COLO829 (cell line): ENCODE results near the gene ZNF148.

Experiments used
- DNase-seq: peaks from one replicate; pipeline ENCODE4 v3.0.0; 2012; ENCODE audit warnings: low spot score

The ZNF148 gene

DNA sequence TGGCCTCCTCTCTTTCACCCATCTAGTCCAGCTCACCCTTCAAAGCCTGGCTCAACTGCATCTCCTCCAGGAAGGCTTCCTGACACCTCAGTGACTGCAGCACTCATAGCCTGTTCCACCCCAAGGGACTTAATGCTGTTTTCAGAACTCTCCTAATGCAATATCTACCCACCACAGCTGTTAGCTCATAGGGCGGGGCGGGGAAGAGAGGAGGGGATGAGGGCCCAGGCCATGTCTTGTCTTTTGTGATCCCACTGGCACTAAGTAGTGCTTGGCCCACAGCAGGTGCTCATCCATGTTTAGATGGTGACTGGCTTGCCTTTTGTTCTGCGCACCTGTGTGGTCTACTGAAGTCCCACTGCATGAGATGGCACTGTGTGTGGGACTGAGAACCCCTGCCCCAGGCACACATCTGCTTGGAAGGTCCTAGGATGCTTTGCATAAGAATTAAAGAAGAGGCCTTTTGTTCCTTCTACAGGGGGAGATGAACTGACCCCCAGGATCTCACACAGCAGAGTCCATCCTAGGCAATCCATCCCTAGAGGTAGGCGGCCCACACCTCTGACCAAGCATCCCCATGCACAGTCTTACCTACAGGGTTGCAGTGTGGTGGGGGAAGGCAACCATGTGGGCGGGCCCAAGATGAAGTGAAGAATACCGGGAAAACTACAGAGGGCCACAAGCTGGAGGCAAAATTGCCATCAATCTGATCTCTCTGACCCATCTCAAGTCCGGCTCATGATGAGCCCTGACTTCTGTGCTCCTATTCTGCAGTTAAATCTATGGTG, 185.6 kb downstream of the ZNF148 start:
- DNase-seq: no peak

DNA sequence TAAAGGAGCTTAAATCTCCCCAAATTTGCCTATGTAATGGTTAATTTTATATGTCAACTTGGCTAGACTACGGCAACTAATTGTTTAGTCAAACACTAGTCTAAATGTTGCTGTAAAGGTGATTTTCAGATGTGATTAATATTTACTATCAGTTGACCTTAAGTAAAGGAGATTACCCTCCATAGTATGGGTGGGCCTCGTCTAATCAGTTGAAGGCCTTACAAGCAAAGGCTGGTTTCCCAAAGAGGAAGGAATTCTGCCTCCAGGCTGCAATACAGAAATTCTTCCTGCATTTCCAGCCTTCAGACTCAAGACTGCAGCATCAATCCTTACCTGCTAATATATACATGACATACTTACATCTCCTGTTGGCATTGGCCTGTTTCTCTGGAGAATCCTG, 186.2 kb downstream of the ZNF148 start:
- DNase-seq: no peak

DNA sequence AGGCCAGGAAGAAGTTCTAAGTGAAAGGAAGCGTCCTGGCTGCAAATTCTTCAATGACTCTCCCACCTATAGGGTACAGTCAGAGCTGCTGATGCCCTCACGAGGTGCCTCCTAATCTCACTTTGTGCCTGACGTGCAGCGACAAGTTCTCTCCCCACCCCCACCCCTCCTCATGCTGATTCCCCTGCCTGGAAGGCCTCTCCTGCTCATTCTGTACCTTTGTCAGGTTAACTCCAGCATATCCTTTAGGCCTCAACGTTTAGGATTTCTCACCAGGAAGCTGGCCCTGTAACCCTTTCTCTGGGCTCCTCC, 187.6 kb downstream of the ZNF148 start:
- no peak for DNase-seq

DNA sequence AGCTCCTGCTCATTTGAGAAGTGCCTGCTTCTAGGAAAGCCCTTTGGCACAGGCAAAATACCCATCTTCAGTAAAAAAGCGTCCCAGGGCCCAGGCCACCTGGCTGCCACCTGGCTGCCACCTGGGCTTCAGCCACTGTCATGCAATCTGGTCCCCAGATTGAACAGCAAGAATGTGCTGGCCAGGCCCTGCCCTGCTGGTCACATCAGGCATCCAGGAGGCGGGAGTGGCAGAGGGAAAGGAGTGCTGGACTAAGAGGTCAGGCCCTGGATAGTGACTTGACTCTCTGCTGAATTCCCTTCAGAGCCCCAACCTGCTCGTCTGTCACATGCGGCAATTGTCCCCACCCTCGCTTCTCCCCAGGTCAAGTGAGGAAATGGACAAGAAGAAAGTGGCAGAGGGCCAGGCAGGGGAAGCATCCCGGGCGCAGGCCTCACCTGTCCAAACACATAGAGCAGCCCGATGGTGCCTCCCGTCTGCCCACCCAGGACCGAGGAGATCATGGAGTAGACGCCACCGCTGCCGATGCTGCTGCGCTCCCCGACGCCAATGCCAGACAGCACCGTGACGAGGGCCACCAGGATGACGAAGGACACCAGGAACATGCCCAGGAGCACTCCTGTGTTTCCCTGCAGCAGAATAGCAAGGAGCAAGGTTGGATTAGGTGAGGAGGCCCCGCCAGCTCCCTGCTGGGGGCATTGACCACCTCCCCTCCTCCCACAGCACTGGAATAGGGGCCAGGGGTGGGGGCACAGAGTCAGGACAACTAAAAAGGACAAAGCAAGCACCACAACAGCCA, 188.1 kb downstream of the ZNF148 start:
- no peak for DNase-seq

DNA sequence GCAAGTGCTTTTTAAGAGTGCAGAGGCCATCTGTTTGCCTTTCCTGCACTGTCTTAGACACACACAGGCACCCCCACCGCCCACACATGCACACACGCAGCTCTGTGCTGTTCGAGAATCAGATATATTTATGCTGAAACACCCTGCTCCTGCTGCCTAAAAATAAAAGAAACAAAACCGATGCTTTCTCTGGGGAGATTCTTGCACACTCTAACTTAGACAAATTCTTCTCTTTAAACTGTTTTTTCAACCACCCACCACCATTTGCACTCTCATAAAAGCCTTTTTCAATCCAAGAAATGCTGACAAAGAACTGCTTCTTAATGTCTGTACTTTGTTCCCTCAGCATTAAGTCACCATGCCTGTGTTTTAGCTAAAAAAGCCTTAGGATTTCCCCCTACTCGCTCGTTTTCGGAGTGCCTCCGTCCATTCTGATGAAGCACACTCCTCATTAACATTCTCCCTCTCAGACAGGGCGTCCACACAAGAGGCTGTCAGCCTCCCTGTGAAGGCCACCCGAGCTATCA, 188.8 kb downstream of the ZNF148 start:
- peak; percentile 40 for DNase-seq

DNA sequence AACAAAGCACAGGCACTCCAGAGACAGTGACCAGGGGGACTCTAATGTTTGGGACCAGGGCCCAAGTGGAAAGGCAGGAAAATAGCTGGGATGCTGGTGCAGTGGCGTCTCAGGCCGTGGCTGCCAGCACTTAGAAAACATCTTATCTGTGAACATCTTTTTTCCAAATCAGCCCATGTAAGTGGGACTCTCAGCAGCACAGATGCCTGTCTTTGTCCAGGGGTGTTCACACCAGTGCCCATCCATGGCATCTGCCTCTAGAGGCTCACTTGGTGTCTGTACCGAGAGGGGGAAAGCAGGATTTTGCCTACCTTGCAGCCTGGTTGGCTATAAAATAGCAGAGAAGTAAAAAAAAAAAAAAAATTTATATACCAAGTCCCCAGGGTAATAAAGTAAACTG, 189.3 kb downstream of the ZNF148 start:
- no peak for DNase-seq

DNA sequence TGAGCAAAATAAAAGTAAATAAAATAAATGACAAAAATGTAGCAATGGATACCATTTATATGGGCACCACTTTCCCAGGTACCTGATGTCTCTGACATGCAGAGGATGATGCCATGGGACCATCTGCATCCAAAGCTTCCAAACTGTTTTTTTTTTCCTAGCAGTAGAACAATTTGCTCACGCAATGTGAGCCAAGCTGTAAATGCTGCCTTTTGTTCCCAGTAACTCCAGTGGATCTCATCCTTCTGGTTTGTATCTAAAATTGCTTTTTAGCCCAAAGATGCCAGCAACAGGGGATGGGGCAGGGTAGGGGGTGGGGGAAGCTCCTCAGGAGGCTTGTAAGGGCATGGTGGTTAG, 195.3 kb downstream of the ZNF148 start:
- no peak for DNase-seq

DNA sequence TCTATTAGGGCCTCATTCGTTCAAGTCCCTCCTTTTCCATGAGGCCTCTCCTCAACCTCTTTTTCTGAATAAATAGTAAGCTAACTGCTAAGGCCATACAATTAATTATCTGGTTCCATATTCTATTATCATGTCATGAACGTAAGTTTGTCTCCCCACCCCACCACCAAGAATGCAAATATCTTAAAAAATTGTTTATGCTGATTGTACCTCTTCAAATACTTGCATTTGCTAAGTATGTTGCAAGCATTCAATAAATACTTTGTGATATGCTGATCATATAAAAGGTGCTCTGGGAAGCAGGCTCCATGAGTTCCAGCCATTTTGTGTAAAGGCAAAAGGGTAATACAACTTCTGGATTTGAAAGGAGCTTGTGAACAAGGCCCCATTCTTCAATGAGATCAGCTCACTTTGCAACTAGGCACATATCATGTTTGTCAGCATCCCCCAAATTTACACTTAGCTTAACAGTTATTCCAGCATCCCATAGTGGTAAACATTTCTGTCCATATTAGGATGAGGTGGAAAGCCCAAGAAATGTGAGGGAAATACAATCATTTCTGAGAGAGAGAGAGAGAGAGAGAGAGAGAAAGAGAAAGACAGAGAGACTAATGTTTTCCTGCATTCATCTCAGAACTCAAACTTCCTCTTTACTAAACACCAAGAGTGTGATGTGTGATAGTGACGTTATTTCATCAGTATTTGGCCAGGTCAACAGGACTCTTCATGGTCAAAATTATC, 195.8 kb downstream of the ZNF148 start:
- no peak for DNase-seq

DNA sequence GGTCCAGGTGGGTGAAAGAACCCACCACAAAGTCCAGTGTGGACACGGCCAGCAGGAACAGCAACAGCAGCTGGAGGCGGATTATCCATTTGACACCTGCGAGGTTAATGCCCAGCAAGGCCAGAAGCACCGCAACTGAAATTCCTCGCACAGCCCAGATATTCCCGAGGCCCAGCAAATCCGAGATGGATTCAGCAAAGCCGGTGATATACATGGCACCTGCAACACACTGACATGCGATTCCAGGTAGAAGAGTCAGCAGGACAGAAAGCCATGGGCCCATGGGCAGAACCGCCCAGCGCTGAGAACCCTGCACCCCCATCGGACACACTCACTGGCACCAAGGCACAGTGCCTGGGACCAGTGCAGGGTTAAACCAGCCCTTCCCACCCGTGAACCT, 197.4 kb downstream of the ZNF148 start:
- DNase-seq: no peak
